LNCaP clone FGC (cell line): ENCODE measurements around the gene TTC33.

Experiments
- DNase-seq: peaks from one replicate; pipeline ENCODE4 v3.0.0-alpha.2; 2011; ENCODE audit warnings: low read depth
- H3K4me3 ChIP-seq: 2 replicates; pipeline ENCODE4 v1.5.1; 2011; ENCODE audit warnings: mild to moderate bottlenecking, low read depth, low read length, control low read depth
- CTCF ChIP-seq: IDR thresholded peaks from 2 replicates; pipeline ENCODE4 v1.5.1; 2012; ENCODE audit warnings: mild to moderate bottlenecking; ENCODE audit not compliant: control insufficient read depth, insufficient read depth; ENCODE audit errors: extremely low read depth

The TTC33 gene

DNA sequence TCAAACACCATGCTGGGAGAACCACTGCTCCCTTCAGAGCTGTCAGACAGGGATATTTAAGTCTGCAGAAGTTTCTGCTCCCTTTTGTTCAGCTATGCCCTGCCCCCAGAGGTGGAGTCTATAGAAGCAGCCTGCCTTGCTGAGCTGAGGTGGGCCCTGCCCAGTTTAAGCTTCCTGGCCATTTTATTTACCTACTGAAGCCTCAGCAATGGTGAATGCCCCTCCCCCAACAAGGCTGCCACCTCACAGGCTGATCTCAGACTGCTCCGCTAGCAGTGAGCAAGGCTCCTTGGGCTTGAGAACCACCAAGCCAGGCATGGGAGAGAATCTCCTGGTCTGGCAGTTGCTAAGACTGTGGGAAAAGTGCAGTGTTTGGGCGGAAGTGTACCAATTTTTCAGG, 281.5 kb downstream of the TTC33 start:
- TF ChIP-seq CTCF = no peak
- no peak for DNase-seq
- no peak overlapping the region for H3K4me3 ChIP-seq

GRCh38 chr5:40465416-40465815, 290.3 kb downstream of the TTC33 start:
- H3K4me3 ChIP-seq = no peak overlapping the region
- no peak for DNase-seq
- TF ChIP-seq CTCF = no peak

- no peak for DNase-seq
- H3K4me3 ChIP-seq = no peak overlapping the region
- TF ChIP-seq CTCF = no peak
Observed at GRCh38 chr5:40464511-40464910, 291.2 kb downstream of the TTC33 start.
